Islet precursor cell (in vitro differentiated cells): Measurements from ENCODE around the gene LANCL2.
"Not testable (repeated sequence)": the region's sequence is repeated elsewhere in the genome, so short reads cannot be mapped to it uniquely, and the experiment has no call there.

Source experiments
- DNase-seq: peaks from one replicate; pipeline ENCODE4 v3.0.0-alpha.2; 2018

The LANCL2 gene

DNA sequence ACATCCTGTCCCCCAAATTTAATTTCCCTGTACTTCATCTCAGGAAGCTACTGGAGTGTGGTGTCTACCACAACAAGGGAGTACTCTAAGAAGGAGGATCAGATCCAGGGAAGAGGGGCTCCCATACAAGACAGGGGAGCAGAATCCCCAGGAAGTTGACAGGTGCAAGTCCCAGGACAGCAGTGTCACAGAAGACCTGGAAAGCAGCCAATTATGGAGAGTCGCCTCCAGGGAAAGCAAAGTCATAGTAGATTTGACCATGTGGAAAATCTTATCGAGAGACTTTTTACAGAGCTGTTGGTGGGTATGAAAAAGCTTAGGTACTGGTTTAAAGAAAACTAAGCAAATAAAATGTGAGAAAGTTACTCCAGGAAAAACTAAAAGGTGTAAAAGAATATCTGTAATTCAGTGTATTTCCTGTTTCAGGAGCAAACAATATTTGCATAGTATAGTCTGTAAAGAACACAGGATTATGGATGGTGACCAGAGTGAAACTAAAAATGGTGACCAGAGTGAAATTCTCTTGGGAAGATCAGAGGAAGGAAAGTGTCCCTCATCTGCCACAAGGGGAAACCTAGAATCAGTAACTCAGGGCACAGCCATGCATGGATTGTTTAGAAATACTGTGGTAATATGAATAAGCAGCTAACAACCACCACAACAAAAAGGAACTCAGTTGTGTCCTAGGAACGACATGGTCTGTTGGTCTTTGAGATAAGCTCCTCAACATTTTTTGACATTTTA is 44.5 kb downstream of the LANCL2 start:
- DNase-seq = no peak

DNA sequence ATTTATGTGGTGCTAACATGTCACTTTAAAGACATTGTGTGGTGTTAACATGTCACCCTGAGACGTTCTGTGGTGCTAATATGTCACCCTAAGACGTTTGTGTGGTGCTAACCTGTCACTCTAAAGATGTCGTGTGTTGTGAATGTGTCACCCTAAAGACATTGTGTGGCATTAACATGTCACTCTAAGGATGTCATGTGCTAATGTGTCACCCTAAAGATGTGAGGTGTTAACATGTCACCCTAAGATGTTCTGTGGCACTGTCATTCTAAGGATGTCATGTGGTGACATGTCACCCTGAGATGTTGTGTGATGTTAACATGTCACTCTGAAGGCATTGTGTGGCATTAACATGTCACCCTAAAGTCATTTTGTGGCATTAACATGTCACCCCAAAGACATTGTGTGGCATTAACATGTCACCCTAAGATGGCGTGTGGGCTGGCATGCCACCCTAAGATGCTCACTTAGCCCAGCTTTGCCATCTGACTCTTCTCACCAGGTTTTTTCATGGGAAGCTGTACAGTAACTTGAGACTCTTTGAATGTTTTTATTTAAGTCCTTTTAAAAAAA is 45.6 kb downstream of the LANCL2 start:
- no peak for DNase-seq

DNA sequence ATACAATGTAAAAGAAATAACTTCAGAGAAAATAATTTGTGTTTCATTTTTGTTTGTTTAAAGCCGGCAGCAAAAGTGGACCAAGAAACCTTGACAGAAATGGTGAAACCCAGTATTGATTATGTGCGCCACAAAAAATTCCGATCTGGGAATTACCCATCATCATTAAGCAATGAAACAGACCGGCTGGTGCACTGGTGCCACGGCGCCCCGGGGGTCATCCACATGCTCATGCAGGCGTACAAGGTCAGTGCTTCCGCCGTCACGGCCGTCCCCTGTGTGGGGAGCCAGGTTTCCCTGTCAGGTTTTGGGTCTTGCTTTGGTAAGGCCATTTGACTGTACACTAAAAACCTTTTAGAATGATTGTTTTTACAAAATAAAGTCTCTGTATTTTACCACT is 46.7 kb downstream of the LANCL2 start:
- no peak for DNase-seq

DNA sequence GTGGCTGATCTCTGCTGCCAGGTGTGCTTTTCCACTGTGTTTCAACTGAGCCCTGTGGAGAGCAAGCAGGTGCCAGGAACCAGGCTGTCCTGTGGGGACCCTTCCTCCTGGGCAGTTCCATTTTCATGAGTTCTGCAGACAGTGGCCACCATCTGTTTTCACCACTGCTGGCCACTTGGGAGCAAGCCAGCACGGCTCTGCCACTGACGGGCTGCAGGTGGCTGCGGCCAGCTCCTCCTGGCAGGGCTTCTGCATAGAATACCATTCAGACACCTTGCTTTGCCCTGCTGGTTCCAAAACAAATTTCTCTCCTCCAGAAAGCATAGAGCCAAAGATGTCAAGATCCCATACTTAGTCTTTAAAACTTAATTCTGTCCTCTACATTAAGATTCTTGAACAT is 48.3 kb downstream of the LANCL2 start:
- DNase-seq = no peak

DNA sequence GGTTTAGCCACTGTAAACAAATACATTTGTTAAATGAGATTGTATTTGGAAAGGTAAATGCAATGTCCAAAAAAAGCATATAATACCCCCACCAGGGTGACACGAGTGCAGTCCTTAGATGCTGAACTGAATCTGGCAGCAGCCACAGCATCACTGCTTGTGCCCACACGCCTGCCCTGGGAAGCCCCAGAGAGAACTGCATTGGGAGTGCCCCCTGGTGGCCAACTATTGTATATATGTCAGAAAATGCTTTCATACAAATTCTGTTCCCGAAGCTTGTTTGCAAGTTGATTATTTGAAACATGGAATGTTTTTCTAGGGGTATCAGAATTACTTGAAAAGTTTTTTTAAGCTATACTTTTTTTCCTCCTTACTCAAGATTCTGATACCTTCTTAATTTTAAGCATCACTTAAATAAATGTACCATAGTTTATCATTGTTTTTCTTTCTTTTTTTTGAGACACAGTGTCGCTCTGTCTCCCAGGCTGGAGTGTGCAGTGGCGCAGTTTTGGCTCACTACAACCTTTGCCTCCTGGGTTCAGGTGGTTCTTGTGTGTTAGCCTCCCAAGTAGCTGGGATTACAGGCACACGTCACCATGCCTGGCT is 50.1 kb downstream of the LANCL2 start:
- peak; percentile 84 for DNase-seq

DNA sequence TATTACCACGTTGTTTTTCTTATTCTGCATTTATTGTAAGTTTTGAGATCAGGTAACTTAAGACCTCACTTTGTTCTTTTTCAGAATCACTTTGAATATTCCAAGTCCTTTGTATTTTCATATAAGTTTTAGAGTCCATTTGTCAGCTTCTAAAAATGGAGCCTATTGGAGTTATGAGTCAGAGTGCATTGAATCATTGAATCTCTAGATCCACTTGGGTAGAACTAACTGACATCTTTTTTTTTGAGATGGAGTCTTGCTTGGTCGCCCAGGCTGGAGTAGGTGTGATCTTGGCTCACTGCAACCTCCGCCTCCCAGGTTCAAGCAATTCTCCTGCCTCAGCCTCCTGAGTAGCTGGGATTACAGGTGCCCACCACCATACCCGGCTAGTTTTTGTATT is 52.3 kb downstream of the LANCL2 start:
- DNase-seq = not testable (repeated sequence)

DNA sequence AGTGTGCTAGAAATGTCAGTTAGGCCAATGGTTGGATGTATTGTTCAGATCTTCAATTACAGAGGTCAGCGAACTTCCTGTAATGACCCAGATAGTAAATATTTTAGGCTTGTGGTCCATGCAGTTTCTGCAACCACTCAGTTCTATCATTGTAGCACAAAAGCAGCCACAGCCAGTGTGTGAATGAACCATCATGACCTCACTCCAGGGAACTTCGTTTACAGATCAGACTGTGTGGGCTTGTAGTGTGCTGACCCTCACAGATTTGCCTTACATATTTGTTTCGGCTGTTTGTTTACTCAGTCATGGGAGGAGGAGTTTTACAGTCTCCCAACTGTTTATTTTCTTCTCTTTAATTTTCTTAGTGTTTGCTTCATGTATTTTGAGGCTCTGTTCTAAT is 55.4 kb downstream of the LANCL2 start:
- no peak for DNase-seq

DNA sequence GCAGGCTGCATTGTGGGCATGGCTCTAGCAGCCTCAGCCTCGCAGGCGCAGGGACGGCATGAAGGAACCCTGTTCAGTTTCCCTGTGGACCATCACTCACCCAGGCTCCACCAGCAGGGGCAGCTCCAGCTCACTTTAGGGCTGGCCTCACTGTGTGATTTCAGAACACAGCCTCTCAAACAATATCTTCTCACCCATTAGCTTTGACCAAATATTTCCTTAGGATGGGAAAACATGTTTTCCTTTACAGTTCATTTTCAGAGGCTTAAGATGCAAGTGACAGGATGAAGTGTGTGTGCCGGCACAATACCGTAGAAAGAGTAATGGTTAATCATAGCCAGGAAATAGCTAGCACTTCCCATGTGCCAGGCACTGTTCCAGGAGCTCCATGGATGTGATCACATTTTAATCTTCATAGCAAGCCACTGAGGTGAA is 58.2 kb downstream of the LANCL2 start:
- no peak for DNase-seq

DNA sequence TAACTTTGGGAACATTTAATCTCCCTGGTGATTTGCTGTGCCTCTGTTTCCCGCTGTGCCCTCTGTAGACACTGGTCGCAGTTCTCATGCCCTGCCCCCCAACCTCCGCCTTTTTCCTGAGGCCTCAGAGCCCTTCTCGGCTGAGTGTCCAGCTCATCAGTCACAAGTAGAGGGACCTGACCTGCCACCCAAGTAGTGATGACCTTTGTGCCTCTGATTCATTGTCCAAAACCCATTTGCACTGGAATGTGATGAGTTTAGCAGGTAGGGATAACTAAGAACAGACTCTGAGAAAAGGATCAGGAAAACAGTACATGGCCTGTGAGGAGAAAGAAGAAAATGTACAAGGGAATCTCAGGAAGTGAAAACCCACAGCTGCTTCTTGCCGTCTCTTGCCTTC is 58.8 kb downstream of the LANCL2 start:
- no peak for DNase-seq

DNA sequence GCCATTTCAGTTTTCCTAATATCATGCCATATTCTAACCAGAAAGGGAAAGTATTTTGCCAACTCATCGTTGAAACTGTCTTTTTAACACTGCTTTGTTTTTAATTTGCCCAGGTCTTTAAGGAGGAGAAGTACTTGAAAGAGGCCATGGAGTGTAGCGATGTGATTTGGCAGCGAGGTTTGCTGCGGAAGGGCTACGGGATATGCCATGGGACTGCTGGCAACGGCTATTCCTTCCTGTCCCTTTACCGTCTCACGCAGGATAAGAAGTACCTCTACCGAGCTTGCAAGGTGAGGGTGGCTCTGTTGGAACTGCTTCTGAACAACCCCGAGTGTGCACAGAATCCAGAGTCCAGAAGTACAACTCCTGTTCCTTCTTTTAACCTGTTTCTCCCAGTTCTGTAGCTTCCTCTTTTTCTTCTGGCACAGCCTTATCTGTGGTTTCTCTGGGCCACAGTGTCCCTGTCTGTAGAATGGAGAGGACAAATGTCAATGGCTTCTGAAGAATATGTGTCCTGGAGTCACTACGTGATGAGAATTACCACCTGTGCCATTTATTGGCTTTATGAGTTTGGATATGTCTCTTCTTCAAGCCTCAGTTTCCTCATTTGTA is 60.1 kb downstream of the LANCL2 start:
- DNase-seq = no peak

DNA sequence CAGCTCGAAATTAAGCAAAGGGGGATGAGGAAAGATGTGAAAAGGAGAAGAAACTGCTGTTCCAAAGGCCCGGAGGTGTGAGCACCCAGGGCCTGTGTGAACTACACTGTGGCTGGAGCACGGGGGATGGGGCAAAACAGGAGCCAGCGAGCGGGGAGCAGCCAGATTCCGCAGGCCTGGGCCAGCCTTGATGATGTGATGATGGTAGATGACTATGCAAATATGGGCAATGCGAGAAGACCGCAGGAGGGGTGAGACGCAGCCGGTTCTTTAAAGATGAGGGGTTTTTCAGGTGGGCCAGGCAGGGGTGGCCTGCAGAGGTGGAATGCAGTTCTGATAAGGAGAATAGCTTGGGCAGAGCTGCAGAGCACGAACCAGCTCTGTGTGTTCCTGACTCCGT is 61.5 kb downstream of the LANCL2 start:
- no peak for DNase-seq

DNA sequence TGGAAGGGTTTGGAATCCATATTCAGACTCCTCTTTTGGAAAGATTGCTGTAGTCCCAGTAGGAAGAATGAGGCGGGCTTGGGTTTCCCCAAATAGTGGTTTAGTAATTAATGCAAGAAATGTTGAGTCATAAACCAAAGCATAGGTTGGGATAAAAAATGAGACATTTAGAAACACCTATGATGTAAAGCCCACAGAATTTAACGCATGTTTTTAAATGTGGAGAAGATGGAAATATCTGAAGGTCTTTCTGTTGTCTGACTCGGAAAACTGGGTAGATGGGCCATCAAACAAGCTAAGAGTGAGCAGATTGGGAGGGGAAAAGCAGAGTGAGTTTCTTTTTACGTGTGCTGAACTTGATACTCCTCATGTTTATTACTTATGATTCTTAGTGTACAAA is 62.2 kb downstream of the LANCL2 start:
- DNase-seq = no peak

DNA sequence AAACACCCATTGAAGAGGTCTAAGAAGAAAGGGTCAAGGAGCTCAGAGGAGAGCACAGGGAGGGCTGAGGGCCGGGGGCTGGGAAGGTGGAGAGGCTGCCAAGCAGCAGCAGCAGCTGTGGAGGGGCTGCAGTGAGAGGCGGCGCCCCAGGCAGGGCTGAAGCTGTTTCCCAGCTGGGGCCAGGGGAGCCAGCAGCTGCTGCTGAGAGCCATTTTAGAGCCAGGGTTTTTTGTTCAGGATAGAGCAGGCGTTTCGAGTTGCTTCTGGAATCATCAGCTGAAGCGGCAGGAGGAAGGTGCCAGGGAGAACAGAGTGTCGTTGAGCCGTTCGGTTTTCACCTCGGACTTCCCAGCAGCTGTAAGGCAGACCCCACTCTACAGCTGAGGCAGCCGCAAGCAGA is 62.7 kb downstream of the LANCL2 start:
- DNase-seq = no peak

DNA sequence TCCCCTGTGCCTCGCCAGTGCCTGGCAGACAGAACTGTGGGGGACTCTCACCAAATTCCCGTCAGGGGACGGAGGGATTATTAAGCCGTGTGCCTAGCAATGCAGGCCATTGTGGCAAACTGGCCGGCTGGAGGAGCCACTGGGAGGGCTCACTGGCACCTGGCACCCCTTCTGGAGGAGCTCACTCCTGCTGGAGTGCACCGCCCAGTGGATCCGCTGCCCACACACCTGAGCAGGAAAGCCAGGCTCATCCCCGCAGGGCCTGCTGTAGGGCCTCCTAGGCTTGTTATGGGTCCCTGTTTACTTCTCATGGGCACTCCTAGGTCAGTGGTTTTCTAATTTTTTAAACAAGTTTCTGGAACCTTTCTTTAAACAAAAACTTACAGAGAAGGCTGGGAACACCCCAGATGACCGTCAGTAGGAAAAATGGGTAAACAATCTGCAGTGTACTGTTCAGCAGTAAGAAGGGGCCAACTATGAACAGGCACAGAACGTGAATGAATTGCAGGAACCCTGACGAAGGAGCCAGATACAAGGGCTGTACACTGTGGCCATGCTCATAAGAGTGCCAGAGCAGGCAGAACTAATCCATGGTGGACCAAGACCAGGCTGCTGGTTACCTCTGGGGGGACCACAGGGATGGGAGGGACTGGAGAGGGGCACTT is 64.8 kb downstream of the LANCL2 start:
- no peak for DNase-seq

DNA sequence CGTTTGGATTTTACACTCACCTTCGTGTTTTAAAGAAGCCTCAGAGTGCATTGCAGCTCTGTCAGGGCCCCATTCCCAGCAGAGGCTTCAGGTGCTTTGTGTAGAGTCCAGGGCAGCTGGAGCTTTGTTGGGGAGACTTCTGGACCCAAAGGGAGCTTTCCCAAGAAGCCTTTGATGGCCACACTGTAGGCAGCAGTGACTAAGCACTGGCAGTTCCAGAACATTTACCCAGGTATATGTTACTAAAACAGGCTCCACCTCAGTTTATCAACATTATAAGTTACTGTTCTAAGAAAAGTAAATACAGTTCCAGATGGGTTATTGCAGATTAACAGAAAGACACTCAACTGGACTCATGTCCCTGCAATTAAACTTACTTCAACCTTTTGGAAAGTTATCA is 66.8 kb downstream of the LANCL2 start:
- DNase-seq = no peak

DNA sequence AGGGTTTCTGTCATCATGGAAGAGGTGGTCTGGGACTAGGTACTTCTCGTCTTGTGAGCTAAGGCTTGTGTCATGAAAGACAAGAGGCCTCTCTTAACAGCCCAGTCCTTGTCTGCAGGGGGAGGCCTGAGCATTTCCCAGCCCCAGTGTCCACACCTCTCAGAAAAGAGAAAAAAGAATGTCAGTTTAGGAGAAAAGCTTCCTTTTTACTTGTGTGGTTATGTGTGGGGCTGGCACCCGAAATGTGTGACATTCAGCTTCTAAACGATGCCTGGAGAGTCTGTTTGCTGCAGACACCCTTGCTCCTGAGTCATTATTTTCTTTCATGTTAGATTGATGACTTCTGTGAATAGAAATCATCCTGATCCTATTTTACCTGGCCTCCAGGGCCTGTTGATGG is 67.4 kb downstream of the LANCL2 start:
- no peak for DNase-seq

DNA sequence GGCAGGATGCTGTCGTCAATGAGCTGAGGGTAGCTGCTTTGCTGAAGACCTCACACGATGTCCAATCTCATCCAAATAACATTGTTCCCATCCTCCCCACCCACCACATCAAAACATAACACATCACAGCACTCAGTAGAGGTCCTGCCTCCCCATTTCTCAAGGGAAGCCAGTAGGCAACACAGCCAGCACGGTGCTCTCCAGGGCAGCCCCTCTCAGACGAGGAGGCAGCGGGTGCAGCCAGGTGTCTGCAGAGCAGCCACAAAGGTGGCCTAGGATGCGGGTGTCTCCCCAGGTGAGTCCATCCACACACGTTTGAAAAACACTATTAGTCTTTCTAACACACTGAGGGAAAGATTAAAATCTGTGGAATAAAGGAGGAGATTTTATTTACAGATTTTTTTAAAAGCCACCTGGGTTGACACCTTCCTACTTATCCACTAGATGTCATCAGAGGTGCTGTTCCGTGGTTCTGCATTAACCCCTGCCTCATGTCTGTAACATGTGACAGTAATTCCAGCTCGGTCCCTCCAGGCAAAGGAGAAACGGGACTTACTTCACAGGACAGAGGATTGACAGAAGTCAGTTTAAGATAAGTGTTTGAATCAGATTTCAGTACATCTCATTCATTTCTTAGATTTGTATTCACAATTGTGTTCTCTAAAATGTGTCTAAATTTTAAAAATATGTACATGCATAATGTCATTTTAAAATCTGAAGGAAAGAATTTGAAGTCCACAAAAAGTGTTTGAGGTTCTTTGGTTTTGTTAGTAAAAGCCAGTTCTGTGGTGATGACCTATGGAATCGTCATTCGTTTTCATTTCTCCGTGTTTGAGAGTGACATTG is 68.0 kb downstream of the LANCL2 start:
- DNase-seq = peak; percentile 73

DNA sequence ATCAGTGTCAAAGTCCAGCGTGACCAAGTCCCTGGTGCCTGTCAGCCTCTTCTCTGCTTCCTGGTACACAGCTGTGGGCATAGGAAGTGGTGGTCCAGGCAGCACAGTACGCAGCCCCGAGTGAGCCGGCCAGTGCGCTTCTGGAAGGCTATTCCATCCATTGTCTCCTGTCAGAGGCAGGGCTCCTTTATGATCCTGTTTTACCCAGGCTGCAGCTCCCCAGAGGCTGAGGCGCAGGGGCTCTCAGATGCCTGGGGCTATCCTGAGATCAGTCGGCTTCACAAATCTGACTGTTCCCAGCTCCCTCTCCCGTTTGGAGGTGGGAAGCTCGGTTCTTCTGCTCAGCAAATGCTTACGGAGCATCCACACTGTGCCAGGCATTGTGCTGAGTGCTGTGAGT is 70.3 kb downstream of the LANCL2 start:
- no peak for DNase-seq

DNA sequence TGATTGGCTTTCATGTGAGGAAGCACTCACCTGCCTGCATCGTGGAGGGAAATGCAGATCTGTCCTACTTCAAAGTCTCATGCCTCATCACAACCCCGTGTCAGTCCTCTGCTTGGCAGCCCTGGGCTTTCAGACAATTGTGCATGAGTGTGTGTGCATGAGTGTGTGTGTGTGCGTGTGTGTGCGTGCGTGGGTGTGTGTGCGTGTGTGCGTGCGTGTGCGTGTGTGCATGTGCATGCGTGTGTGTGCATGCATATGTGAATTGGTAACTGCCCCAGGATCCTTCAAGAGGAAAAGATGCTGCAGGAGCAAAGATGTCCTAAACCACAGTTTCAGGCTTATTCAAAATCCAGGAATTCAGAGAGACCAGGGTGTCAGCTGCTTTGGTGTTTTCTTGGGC is 71.3 kb downstream of the LANCL2 start:
- DNase-seq = no peak

DNA sequence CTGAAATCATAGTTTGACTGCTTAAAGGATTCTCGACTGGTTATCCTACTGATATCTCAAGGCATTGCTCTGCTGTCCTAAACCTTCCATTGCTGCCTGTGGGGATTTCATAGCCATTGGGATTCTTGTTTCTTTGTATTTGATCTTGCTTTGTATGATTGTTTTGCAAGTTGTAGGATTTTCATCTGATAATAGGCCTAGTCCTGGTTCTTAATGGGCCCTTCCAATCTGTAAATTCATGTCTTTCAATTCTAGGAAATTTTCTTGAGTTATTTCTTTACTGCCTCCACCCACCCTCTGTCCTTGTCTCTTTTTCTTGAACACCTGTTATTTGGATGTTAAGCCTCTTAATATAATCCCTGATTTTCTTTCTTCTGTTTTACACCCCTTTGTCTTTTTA is 72.2 kb downstream of the LANCL2 start:
- no peak for DNase-seq

DNA sequence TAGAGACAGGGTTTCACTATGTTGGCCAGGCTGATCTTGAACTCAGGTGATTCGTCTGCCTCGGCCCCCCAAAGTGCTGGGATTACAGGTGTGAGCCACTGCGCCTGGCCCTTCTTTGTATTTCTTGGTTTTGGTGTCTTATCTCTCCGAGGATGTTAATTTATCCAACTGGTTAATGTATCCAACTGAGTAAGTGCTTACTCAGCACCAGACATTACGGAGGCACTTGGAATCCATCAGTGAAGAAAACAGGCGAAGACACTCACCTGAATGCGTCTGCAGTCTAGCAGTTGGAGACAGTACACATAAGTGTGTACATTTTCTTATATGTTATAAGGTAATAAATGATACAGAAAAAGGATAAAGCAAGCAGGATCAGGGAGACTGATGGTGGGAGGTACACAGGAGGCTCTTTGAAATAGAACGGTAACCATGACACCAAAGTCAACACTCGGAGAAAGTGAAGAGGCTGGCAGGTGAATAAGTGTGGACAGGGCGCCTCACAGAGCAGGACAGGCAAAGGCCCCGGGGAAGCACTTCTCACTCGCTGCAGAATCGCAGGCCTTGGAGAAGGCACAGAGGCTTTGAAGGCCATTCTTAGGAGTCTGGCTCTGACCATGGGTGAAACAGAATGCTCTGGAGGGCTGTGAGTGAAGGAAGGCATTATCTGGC is 73.1 kb downstream of the LANCL2 start:
- no peak for DNase-seq
